ENCODE data around the gene SIGLEC7.

- TF ChIP-seq POLR2A (IDR thresholded peaks at IDR 0.05) (no peak), CTCF (IDR thresholded peaks at IDR 0.05) (no peak)
Observed at GRCh38 chr19:51101171-51101865, 40.8 kb upstream of the SIGLEC7 start.

Measured in heart left ventricle (tissue), 13 donors.